NCI-H2029 (cell line): ENCODE results near the gene PDAP1.
"Not testable (repeated sequence)": the region's sequence is repeated elsewhere in the genome, so short reads cannot be mapped to it uniquely, and the experiment has no call there.

ENCODE experiments used
- DNase-seq: peaks from one replicate; lab custom pipeline; 2025; lab: John Stamatoyannopoulos, UW

PDAP1 gene

GRCh38 chr7:99396418-99397296 lies 11.7 kb downstream of the PDAP1 start:
- no peak for DNase-seq

- DNase-seq, result no peak
Observed at GRCh38 chr7:99395616-99396327, 12.6 kb downstream of the PDAP1 start.

- DNase-seq, result no peak
Observed at GRCh38 chr7:99394188-99394502, 14.3 kb downstream of the PDAP1 start.

GRCh38 chr7:99393355-99394187 lies 14.8 kb downstream of the PDAP1 start:
- peak; percentile 65 for DNase-seq

GRCh38 chr7:99392659-99393354 lies 15.6 kb downstream of the PDAP1 start:
- peak; percentile 83 for DNase-seq

GRCh38 chr7:99392046-99392445 lies 16.4 kb downstream of the PDAP1 start:
- no peak for DNase-seq

GRCh38 chr7:99390941-99391602 lies 17.3 kb downstream of the PDAP1 start:
- no peak for DNase-seq

GRCh38 chr7:99389772-99390171 lies 18.6 kb downstream of the PDAP1 start:
- DNase-seq, result no peak

GRCh38 chr7:99387912-99388311 lies 20.5 kb downstream of the PDAP1 start:
- no peak for DNase-seq

GRCh38 chr7:99387239-99387635 lies 21.2 kb downstream of the PDAP1 start:
- DNase-seq, result not testable (repeated sequence)

- no peak for DNase-seq
Observed at GRCh38 chr7:99386584-99387238, 21.7 kb downstream of the PDAP1 start.

- no peak for DNase-seq
Observed at GRCh38 chr7:99385564-99385963, 22.8 kb downstream of the PDAP1 start.

- DNase-seq, result no peak
Observed at GRCh38 chr7:99384523-99384922, 23.9 kb downstream of the PDAP1 start.

- DNase-seq, result no peak
Observed at GRCh38 chr7:99383791-99384370, 24.5 kb downstream of the PDAP1 start.

- DNase-seq, result no peak
Observed at GRCh38 chr7:99383203-99383602, 25.2 kb downstream of the PDAP1 start.

- DNase-seq, result no peak
Observed at GRCh38 chr7:99381664-99382075, 26.7 kb downstream of the PDAP1 start.

GRCh38 chr7:99380823-99381663 lies 27.4 kb downstream of the PDAP1 start:
- no peak for DNase-seq

- no peak for DNase-seq
Observed at GRCh38 chr7:99380032-99380822, 28.2 kb downstream of the PDAP1 start.

- not testable (repeated sequence) for DNase-seq
Observed at GRCh38 chr7:99379693-99380031, 28.7 kb downstream of the PDAP1 start.
